ENCODE results near the gene CDH18.
A peak's percentile ranks its signal among the peaks of the same experiment; 100 is the strongest.

CDH18 gene

DNA sequence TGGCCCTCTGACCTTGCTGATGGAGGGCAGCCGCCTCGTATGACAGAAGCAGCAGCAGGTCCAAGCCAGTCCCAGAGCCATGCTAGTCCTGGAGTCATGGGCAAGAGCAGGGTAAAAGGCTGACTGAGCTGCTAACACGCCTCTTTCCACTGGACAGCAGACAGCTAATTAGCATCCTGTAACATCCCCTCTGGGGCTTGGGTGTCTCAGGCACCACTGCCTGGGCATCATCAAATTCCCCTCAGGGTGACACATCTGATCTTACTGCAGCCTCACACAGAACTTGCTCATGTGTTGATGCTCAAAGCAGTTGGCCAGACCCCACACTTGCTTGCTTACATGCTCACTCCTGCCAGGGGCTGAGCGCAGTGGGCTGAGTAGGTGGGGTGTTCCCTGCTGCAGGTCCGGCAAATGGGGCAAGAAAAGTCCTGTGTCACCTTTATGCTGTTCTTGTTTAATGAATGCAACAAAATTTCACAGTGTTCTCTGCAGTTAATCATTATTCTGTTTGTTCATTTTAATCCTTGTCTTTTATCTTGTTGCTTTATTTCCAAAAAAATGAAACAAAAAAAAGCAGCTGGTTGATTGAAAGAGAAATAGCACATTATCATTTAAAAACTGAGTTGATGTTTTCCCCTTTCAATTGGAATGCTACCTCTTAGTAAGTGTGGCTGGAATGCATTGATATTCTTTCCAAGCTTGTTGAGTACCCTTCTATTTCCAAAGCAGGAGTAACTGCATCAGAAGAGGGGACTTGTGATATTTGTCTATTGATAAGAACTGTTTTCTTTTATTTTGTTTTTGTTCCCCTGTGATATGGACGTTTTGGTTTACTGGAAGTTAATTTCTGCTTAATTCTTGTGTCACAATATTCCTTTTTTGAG, 254.1 kb downstream of the CDH18 start:
- DNase-seq (ENCODE audit: low read depth) = peak; percentile 1

DNA sequence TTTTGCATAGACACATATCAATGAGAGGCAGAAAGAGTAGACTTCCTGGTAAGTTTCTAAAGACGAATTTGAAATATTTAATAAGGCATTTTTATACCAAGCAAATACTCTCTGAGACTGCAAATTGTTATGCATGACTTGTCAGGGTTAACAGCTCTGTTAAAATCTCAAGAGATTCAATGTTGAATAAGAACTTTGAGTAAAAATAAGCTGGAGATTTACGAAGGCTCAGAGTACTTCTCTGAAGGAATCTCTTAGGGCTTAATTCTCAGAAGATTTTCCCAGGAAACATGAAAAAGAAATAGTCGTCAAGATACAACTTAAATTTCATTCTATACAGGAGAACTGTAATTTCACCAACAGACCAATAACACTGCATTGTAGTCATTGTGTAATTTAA, 259.4 kb downstream of the CDH18 start:
- no peak for DNase-seq (ENCODE audit: low read depth)

DNA sequence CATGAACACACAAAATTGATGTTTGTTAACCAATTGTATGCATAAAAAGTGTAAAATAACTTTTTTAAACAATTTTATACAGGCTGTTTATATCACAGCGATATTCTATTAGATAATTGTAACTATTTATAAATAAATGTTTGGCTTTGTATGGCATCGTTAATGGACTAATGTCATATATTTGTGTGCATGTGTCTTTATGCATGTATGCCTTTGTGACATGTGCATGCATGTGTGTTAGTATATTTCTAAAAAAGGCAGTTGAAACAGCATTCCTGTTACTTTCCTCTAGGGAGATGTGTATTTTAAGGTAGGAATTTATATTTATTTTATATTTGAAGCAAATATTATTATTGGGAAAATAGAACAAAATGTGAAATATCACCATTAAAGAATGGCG, 268.9 kb downstream of the CDH18 start:
- no peak for DNase-seq (ENCODE audit: low read depth)

DNA sequence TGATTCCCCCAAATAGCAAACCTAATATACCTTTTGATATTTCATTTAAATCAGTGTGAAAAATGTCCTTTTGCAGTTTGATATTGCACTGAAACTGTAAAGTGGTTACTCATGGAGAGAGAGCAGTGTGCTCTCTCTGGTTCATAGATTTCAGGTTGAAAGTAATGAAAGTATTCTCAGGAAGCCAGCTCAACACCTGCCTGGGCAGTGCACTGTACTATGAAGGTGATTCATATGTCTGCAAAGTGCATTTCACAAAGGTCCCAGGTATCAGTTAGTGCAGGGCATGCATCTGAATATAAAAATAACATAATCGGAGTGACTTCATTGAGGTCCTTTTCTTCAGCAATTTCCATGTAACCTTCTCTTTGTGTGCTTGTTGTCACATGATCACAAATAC, 274.3 kb downstream of the CDH18 start:
- no peak for DNase-seq (ENCODE audit: low read depth)

DNA sequence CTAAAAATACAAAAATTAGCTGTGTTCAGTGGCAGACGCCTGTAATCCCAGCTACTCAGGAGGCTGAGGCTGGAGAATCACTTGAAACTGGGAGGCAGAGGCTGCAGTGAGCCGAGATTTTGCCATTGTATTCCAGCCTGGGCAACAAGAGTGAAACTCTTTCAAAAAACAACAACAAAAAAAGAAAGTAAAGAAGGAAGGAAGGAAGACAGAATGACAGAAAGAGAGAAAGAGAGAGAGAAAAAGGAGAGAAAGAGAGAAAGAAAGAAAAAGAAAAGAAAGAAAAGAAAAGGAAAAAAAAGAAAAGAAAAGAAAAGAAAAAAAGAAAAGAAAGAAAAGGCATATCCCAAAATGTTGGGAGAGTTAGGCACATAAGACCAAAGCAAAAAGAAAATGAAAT, 278.6 kb downstream of the CDH18 start:
- no peak for DNase-seq (ENCODE audit: low read depth)

DNA sequence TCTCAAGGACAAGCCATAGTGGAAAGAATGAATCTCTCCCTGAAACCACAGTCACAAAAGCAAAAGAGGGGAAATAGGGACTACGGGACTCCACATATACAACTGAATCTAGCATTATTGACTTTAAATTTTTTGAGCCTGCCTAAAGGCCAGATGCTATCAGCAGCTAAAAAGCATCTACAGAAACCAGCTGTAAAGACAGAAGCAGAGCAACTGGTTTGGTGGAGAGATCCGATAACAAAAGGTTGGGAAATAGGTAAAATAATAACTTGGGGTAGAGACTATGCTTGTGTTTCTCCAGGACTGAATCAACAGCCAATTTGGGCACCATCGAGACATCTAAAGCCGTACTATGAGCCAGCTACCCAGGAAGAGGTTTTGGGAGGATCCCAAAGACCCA, 281.2 kb downstream of the CDH18 start:
- no peak for DNase-seq (ENCODE audit: low read depth)

DNA sequence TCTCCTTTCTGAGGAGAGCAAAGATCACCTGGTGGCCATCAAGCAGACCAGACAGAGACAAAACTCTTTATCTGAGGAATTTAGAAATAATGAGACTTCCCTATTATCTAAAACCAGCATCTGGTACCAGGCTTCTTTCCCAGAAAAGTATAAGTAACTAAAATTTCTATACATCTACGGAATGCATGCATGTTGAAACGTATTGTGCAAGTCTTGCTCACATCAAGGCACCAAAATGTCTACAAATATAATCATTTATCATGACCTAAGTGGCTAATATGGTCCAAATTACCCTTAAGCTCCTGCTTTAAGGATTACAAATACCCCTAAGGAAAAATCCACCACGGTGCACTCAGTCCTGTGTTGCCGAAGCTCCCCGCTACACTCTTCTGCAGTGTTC, 286.3 kb downstream of the CDH18 start:
- no peak for DNase-seq (ENCODE audit: low read depth)

DNA sequence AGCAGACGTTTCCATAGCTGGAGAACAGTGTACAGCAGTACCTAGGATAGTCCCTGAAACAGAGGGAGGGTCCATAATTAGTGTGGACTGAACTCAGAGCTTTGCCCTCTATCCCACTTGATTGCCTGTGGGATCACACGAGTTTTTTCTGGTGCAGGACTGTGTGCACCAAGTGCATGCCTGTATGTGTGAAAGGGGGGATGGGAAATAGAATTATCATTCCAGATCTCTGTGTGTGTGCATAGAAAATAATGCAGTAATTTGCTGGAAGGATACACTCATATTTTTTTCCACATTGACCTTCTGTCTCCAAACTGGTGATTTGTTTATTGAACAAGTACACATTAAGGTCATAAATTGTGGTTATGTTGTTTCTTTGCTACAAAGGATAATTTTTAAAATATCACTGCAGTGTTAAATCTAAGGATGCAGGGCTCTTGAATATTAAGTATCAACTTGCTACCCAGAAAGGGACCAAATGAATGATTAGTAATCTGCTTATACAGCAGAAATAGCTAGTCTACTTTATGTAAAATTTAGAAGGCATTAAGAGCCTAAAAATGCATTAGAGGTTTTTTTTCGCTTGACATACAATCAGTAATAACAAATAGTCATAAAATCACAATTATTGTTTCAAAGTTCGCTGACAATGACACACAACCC, 292.9 kb downstream of the CDH18 start:
- DNase-seq (ENCODE audit: low read depth) = no peak

DNA sequence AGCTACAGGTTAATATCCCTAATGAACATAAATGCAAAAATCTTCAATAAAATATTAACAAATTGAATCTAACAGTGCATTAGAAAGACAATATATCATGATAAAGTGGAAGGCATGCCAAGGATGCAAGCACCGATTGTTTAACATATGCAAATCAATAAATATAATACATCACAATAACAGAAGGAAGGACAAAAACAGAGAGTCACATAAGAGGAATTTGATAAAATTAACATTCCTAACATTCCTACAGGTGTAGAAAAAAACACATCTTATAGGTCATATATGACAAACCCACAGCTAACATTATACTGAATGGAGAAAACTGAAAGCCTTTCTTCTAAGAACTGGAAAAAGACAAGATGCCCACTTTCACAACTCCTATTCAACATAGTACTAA, 297.0 kb downstream of the CDH18 start:
- no peak for DNase-seq (ENCODE audit: low read depth)

DNA sequence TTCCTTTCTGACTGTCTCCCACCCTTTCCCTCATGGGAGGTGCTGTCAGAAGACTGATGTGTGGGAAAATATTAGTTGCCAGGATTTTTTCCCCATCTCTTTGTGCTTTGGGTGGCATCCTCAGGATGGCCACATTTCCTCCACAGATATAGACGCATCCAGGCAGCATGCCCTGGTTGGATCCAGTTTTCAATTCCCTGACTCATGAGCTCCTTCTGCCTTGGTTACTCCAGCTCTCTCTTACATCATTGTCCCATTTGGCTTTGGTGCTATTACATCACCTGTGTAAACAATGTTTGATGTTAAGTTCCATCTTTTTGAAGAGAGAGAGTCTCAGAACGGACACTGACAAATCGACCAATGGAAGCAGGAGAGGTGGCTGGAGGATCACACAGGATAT, 302.5 kb downstream of the CDH18 start:
- DNase-seq (ENCODE audit: low read depth) = no peak

DNA sequence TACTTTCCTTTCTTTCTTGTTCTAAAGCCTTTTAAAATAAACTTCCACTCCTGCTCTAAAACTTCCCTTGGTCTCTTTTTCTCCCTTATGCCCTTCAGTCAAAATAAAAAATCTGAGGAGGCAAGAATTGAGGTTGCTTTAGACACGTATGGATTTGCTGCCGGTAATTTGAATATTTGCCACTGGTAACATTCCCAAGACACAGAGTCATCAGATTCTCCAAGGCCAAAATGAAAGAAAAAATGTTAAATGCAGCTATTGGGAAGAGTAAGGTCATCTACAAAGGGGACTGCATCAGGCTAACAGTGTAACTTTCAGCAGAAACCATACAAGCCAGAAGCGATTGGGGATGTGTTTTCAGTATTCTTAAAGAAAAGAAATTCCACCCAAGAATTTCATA, 311.1 kb downstream of the CDH18 start:
- DNase-seq (ENCODE audit: low read depth) = peak; percentile 31

DNA sequence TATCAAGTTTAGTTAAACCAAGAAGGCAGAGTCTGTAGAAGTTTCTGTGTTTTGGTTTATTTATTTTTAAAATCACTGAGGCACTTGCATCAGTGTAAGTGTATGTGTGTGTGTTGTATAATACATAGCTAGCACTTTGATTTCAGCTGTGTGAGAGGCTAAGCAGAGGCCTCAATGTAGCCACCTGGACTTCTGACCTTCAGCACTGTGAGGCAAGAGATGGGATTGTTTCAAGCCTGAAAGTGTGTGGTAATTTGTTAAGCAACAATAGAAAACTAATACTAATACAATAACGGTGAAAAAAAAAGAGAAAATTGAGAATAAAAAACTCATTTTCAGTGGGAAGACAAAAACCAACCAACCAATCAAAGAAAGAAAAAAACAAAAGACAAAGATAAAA, 327.3 kb downstream of the CDH18 start:
- no peak for DNase-seq (ENCODE audit: low read depth)

DNA sequence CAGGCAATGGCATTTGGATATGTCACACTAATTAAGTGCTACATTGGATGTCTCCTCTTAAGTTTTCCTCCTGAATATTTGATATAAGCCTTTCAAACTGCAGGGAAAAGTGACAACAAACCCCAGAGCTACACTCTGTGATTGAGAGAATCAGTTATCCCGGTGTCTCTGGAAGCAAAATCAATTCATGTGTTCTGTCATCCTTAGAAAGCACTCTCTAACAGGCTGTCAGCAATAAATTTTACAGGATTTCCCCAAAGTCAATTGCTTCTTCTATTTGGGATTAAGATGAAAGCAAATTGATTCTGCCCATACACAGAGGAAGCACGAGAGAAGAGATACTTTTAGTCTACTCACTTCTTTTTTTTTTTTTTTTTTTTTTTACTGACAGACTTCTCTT, 332.4 kb downstream of the CDH18 start:
- no peak for DNase-seq (ENCODE audit: low read depth)

DNA sequence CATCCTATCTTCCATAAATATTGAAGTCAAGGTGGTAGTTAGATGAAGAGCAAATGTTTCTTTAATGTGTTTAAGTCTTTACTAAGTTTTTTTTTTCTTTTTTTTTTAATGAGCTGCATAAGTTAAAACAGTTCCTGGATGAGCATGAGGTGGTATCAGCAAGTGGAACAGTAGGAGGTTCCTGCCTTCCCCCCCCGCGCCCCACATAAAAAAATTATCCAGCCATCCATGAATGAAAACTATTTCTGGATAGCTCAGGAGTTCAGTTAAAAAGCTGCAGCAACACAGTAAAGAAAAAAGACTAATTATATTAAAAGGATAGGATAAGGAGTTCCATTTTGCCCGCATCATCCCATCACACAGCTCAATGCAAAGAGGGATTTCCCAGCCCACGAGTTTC, 349.5 kb downstream of the CDH18 start:
- DNase-seq (ENCODE audit: low read depth) = no peak

DNA sequence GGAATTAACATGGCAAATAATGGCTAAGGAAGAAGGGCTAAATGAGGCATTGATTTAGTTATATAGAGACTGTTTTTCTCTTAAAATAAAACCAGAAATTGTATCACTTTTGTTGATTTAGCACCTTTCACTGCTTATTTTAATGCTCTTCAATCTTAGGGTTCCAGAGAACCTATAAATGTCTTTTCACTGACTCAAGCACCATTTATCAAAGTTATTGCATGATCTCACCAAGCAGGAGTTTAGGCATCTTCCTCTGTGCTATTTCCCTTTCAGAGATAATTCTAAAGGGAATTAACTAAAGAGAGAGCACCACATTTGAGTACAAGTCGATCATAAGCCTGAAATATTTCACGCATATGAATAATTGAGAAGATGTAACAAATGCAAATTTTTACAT, 357.1 kb downstream of the CDH18 start:
- no peak for DNase-seq (ENCODE audit: low read depth)

DNA sequence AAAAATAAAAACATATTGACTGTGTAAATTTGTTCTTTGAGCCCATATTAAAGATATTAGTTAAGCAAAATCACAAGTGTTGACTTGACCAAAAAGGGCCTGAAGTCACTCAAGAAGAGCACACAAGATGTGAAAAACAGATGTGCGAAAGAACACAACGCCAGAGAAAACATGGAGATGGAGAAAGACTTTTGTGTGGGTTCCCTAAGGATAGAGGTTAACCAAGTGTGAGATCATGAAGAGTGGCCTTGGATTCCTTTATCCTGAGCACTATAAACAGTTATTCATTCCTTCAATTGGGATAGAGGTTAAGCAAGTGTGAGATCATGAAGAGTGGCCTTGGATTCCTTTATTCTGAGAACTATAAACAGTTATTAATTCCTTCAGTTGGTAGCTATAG, 361.8 kb downstream of the CDH18 start:
- no peak for DNase-seq (ENCODE audit: low read depth)

DNA sequence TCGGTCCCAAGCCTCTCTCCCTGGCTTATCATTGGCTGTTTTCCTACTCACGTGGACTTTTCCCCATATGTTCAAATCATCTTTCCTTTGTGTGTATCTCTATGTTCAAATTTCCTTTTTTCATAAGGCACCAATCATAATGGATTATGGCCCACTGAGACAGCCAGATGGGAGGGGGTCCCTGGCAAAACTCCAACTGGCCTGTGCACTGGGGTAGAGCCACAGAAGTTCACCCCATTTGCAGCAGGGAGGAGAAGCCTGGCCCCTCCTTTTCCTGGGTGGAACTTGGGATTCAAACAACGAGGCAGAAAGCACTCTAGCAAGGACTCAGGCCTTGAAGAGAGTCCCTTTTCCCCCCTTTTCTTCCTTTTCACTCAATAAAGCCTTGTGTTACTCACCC, 362.4 kb downstream of the CDH18 start:
- no peak for DNase-seq (ENCODE audit: low read depth)

DNA sequence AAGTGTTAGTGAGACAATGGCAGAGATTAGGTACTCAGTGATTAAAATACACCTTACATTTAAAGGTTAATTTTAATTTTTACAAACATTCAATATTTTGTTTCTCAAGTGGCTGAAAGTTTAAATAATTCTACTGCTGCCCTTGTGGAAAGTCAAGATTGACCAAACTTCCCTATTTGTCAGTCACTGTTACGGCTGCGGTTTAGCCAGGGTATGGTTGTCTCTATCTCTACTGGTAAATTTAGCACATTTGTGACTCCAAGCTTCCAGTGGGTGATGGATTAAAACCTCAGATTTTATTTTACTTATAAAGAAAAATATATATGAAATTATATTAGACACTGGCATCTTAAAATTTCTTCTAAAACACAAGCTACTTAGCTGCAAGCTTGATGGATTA, 368.4 kb downstream of the CDH18 start:
- DNase-seq (ENCODE audit: low read depth) = no peak

DNA sequence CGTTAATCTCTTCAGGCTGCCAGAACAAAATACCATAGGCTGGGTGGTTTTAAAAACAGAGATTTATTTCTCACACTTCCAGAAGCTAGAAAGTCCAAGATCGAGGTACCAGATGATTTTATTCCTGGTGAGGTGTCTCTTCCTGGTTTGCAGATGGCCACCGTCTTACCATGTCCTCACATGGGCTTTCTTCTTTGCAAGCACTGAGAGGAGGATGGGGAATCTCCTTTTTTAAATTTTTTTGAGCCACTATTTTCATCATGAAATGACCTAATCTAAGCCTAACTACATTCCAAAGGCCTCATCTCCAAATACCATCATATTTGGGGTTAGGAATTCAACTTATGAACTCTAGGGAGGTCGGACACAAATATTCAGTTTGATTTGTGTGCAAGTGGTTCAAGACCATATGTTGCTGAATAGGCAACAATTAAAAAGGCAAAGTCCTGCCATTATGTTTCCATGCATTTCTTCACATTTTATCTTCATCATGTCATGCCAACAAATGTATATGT, 371.2 kb downstream of the CDH18 start:
- no peak for DNase-seq (ENCODE audit: low read depth)

DNA sequence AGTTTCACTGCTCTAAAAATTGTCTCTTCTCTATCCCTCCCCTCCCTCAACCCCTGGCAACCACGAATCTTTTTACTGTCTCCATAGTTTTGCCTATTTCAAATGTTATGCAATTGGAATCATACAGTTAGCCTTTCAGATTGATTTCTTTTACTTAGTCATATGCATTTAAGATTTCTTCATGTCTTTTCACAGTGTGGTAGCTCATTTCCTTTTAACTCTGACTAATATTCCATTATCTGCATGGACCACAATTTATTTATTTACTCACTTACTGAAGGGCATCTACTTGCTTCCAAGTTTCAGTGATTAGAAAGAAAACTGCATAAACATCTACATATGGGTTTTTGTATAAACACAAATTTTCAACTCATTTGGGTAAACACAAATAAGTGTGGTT, 372.3 kb downstream of the CDH18 start:
- peak; percentile 11 for DNase-seq (ENCODE audit: low read depth)

DNA sequence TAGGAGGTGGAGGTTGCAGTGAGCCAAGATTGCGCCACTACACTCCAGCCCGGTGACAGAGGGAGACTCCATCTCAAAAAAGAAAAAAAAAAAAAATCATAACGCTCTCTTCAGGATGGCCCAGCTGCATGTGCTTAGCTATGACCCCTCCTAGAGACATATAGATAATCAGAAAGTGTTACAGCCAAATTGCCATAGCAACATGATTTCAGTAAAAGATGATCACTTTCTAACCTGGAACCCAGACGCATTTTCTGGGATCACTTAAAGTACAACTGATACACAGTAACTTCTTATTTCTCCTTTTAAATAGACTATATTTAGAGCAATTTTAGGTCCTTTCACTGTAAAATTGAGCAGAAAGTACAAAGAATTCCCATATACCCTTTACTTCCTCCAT, 372.9 kb downstream of the CDH18 start:
- DNase-seq (ENCODE audit: low read depth) = no peak

DNA sequence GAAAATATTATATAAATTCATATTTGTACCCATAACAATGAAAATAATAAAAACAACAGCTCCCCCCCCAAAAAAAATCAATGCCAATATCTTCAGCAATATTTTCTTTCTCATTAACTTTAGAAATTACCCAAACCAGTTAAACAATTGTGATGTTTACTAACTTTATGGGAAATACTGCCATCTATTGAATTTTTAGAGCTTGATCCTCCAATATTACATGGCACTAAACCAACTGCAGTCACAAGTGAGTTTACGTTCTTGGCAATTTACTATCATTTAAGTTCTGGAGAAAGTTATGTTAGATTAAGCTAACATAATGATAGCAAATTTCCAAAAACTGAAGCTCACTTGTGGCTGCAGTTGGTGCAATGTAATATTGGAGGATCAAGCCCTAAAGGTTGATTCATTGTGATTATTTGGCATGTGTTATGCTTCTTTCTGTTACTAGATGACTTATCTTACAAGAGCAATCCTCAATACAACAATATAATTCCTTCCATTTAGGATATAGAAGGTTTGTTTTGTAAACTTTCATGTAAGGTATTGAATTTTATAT, 379.5 kb downstream of the CDH18 start:
- DNase-seq (ENCODE audit: low read depth) = peak; percentile 32

DNA sequence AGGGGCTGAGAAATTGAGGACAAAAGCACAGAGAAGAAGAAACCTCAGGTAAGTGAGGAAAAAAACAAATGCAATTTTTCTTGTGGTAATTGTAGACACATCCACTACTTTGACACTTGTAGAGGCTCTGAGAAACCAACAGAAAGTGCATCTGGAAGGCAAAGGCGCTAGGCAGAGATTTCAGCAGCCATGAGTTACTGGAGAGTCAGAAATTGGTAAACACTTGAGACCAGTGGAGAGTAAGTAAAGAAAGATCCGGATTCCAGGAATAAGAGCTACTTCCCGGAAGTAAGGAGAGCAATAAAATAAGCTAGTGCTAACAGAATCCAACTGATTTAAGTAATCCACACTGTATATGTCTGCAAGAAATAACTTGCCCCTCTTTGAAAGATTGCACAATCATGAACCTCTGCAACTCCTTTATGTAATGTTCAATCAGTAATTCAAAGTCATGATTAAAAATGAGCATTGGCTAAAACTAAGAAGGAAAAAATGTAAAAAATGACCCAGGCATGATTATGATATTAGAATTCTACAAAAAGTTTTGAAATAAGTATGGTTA, 382.1 kb downstream of the CDH18 start:
- no peak for DNase-seq (ENCODE audit: low read depth)
